Endodermal cell (in vitro differentiated cells): ENCODE results near the gene BRINP1. TPM values are rescaled to one million over a fixed set of nuclear protein-coding genes. Genes with fewer than 3 reads are reported as not detected.
A peak's percentile ranks its signal among the peaks of the same experiment; 100 is the strongest.

Source experiments
- DNase-seq: peaks from one replicate; pipeline ENCODE4 v3.0.0-alpha.2; 2017
- H3K27ac ChIP-seq: 2 replicates; pipeline ENCODE4 v1.5.1; 2013; ENCODE audit warnings: mild to moderate bottlenecking, low read depth, low read length, moderate library complexity
- H3K27me3 ChIP-seq: 2 replicates; pipeline ENCODE4 v1.6.1; 2013; ENCODE audit warnings: mild to moderate bottlenecking, low read length, moderate library complexity; ENCODE audit not compliant: insufficient read depth, control insufficient read depth, poor library complexity, severe bottlenecking
- H3K36me3 ChIP-seq: 2 replicates; pipeline ENCODE4 v1.7.0; 2013; ENCODE audit warnings: mild to moderate bottlenecking, low read length, moderate library complexity; ENCODE audit not compliant: control insufficient read depth, insufficient read depth
- H3K4me1 ChIP-seq: one replicate; pipeline ENCODE4 v1.7.0; 2013; ENCODE audit warnings: low read length; ENCODE audit not compliant: control insufficient read depth, insufficient read depth
- H3K4me3 ChIP-seq: 2 replicates; pipeline ENCODE4 v1.5.1; 2013; ENCODE audit warnings: mild to moderate bottlenecking, low read length, moderate library complexity
- H3K9ac ChIP-seq: 2 replicates; pipeline ENCODE4 v1.6.1; 2013; ENCODE audit warnings: mild to moderate bottlenecking, low read length, moderate library complexity; ENCODE audit not compliant: poor library complexity, severe bottlenecking; ENCODE audit errors: extremely low read depth
- H3K9me3 ChIP-seq: 2 replicates; pipeline ENCODE4 v1.6.1; 2013; ENCODE audit warnings: mild to moderate bottlenecking, low read length, moderate library complexity; ENCODE audit not compliant: control insufficient read depth
- H3K27ac Mint-ChIP-seq: 2 replicates; pipeline ENCODE4 v1.8.0; 2020; ENCODE audit warnings: mixed read lengths
- H3K27me3 Mint-ChIP-seq: 2 replicates; pipeline ENCODE4 v1.8.0; 2021; ENCODE audit warnings: mild to moderate bottlenecking, mixed read lengths; ENCODE audit not compliant: insufficient read depth
- H3K36me3 Mint-ChIP-seq: 2 replicates; pipeline ENCODE4 v1.8.0; 2020; ENCODE audit warnings: low read depth, mixed read lengths
- H3K4me1 Mint-ChIP-seq: 2 replicates; pipeline ENCODE4 v1.8.0; 2020; ENCODE audit warnings: mixed read lengths
- H3K4me3 Mint-ChIP-seq: 2 replicates; pipeline ENCODE4 v1.8.0; 2020; ENCODE audit warnings: mild to moderate bottlenecking, moderate library complexity, mixed read lengths
- H3K9me3 Mint-ChIP-seq: 2 replicates; pipeline ENCODE4 v1.8.0; 2020; ENCODE audit warnings: mild to moderate bottlenecking, mixed read lengths
- WGBS, 2 experiments: methylation state at CpG; one replicate each; pipeline versions ENCODE4 v1.1.5 to v1.1.7; 2013; ENCODE audit warnings: missing lambda C conversion rate in 2 of 2, mixed read lengths in 1 of 2; ENCODE audit not compliant: insufficient coverage in 1 of 2, insufficient read length in 1 of 2; 5-methylcytosine and 5-hydroxymethylcytosine counted together
- total RNA-seq, 2 donors: library from RNA; stranded (reverse); fragmentation: NEBNext Ultra II Directional in 1 of 2; extraction: Animal tissue kit (Norgen Biotek cat#: 25700) in 1 of 2; gene quantifications; 2 replicates in 1 of 2; 3 replicates in 1 of 2; pipeline ENCODE4 v1.2.1, GENCODE V29; 2021
- TF ChIP-seq, protein P1 (sequence below): fragments of 200-600 bp; sonication (generic); conservative IDR thresholded peaks from 2 replicates; pipeline ENCODE4 v1.5.0; 2021; ENCODE audit warnings: antibody characterized with exemption, mild to moderate bottlenecking

The BRINP1 gene
- total RNA-seq, 2 donors from 2014 or later = 6.3 to 9.6 TPM

DNA sequence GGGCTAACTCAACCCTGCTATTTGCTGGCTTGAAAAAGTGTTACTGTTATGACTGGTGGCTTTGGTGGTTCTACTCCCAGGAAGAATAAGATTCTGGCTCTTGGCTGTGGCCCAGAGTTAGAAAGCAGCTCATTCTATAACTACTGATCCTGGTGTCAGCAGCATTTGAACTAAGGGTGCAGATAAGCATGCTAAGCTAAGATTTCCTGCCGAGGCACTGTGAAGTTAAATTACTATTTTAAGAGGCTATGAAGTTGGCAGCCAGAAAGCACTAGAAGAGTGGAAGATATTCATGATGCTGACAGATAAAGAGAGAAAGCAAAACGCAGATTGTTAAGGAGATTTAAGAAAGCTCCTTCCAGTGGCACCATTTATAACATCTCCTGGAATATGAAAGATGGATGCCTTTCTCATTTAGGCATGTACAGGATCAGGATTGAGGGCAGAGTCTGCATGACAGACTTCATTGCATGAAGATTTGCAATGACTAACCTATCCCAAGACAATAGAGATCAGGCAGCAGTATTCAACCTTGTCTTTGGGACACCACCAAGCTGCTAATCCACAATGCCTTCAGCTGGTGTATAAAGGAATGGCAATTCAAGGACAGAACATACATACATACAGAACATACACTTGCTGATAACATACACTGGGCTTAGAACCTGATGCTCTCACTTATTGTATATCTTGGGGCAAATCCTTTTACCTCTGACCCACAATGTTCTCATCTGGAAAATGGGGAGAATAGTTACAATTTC lies 11.7 kb downstream of the BRINP1 start:
- Histone ChIP-seq H3K36me3 (no peaks in the 10 kb centered on the region), H3K27ac (no peak overlapping the region), H3K27me3 (no peaks in the 10 kb centered on the region), H3K9me3 (no peaks in the 10 kb centered on the region), H3K4me1 (peaks cover 9% of the 10 kb centered on the region), H3K9ac (no peak overlapping the region), H3K4me3 (no peak overlapping the region)
- Mint-ChIP-seq H3K4me1 (peaks cover 27% of the 10 kb centered on the region), H3K9me3 (no peaks in the 10 kb centered on the region), H3K4me3 (no peak overlapping the region), H3K27ac (no peak overlapping the region), H3K36me3 (no peaks in the 10 kb centered on the region), H3K27me3 (peaks cover 10% of the 10 kb centered on the region)
- TF ChIP-seq, protein P1, sequence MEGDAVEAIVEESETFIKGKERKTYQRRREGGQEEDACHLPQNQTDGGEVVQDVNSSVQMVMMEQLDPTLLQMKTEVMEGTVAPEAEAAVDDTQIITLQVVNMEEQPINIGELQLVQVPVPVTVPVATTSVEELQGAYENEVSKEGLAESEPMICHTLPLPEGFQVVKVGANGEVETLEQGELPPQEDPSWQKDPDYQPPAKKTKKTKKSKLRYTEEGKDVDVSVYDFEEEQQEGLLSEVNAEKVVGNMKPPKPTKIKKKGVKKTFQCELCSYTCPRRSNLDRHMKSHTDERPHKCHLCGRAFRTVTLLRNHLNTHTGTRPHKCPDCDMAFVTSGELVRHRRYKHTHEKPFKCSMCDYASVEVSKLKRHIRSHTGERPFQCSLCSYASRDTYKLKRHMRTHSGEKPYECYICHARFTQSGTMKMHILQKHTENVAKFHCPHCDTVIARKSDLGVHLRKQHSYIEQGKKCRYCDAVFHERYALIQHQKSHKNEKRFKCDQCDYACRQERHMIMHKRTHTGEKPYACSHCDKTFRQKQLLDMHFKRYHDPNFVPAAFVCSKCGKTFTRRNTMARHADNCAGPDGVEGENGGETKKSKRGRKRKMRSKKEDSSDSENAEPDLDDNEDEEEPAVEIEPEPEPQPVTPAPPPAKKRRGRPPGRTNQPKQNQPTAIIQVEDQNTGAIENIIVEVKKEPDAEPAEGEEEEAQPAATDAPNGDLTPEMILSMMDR = peak; percentile 36
- DNase-seq = no peak
- 39 to 41% methylated on average over 2 of the region's 2 CpGs for WGBS, 2 experiments

DNA sequence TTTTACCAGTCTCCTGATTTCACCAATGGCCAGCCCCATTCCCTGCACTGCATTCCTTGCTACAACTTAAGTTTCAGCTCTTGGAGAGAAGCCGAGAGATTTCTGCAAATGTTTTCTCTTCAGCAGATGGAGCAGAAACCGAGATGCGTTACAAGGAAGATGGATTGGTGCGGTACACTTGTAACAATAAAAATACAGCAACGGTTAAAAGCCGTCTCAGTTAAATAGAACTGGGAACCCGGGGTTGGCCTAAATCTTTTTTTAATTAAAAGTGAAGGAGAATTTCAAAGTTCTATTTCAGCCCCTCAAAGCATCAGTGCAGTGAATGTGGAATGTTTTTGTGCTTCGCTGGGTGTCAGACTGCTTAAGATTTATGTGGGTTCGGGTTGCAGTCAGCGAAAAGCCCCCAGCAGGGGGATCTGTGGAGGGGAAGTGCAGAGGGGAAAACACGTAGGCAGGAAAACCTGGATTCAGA lies 19.8 kb downstream of the BRINP1 start:
- Histone ChIP-seq H3K9ac (no peak overlapping the region), H3K9me3 (no peaks in the 10 kb centered on the region), H3K27ac (peak overlapping the region; percentile 29), H3K36me3 (no peaks in the 10 kb centered on the region), H3K27me3 (no peaks in the 10 kb centered on the region), H3K4me3 (peak overlapping the region; percentile 46), H3K4me1 (peaks cover 15% of the 10 kb centered on the region)
- peak overlapping the region; percentile 28 for H3K4me3 Mint-ChIP-seq
- no peaks in the 10 kb centered on the region for H3K27me3 Mint-ChIP-seq
- H3K9me3 Mint-ChIP-seq = no peaks in the 10 kb centered on the region
- no peaks in the 10 kb centered on the region for H3K36me3 Mint-ChIP-seq
- TF ChIP-seq, protein P1 = peak; percentile 72
- peak overlapping the region; percentile 1 for H3K27ac Mint-ChIP-seq
- peaks cover 25% of the 10 kb centered on the region for H3K4me1 Mint-ChIP-seq
- peak; percentile 85 for DNase-seq
- WGBS, 2 experiments = 37 to 58% methylated on average over 6 to 11 of the region's 11 CpGs

DNA sequence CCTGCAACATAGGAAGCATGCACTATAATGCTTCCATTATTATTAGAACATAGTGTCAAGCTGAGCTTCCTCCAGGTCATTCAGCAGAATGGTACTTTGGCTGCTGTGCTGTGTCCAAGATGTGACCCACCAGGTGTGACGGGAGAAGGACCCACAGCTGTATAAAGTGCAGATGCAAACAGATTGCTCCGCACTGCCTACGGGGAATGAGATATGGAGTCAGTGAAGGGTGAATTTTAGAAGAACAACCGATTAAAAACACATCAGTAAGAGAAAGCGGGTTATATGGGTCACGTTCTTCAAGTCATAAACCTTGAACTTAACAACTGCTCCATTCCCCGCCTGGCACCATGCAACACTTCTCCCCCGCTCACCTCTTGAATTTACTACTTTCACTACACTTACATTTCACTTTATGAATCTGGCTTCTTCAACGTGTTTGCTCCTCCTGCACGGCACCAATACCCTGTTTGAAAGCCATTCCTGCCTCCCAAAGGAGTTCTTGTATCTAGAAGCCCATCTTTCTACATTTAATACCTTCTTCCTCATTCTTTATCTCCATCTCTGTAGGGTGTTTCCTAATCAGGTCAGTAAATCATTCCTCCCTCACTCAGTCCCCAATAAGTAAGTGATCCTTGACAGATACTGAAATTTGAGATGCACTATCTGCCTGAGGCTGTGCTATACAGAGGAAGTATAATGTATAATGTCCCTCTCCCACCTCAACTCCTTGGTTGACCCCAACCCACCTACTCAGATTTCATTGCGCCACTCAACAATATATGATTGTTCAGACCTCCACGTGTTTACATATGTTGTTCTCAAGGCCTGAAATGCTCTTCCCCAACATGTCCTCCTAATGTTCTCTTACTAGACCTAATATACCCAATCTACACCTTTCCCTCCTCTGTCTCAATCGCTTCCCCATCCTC lies 25.9 kb downstream of the BRINP1 start:
- no peak overlapping the region for H3K9ac ChIP-seq
- no peak overlapping the region for H3K4me3 ChIP-seq
- Mint-ChIP-seq H3K36me3 (no peaks in the 10 kb centered on the region), H3K4me1 (peaks cover 17% of the 10 kb centered on the region), H3K9me3 (no peaks in the 10 kb centered on the region), H3K4me3 (no peak overlapping the region), H3K27me3 (no peaks in the 10 kb centered on the region), H3K27ac (no peak overlapping the region)
- H3K27me3 ChIP-seq = no peaks in the 10 kb centered on the region
- H3K36me3 ChIP-seq = no peaks in the 10 kb centered on the region
- DNase-seq = no peak
- TF ChIP-seq, protein P1 = no peak
- H3K27ac ChIP-seq = no peak overlapping the region
- H3K9me3 ChIP-seq = no peaks in the 10 kb centered on the region
- H3K4me1 ChIP-seq = peaks cover 3% of the 10 kb centered on the region
- WGBS, 2 experiments = 88 to 92% methylated on average over 12 to 13 of the region's 13 CpGs
